ENCODE data around the gene DDX17. TPM values are rescaled to one million over a fixed set of nuclear protein-coding genes. Genes with fewer than 3 reads are reported as not detected.

The DDX17 gene
- total RNA-seq, 1 experiment from 2014 or later: 343 TPM

DNA sequence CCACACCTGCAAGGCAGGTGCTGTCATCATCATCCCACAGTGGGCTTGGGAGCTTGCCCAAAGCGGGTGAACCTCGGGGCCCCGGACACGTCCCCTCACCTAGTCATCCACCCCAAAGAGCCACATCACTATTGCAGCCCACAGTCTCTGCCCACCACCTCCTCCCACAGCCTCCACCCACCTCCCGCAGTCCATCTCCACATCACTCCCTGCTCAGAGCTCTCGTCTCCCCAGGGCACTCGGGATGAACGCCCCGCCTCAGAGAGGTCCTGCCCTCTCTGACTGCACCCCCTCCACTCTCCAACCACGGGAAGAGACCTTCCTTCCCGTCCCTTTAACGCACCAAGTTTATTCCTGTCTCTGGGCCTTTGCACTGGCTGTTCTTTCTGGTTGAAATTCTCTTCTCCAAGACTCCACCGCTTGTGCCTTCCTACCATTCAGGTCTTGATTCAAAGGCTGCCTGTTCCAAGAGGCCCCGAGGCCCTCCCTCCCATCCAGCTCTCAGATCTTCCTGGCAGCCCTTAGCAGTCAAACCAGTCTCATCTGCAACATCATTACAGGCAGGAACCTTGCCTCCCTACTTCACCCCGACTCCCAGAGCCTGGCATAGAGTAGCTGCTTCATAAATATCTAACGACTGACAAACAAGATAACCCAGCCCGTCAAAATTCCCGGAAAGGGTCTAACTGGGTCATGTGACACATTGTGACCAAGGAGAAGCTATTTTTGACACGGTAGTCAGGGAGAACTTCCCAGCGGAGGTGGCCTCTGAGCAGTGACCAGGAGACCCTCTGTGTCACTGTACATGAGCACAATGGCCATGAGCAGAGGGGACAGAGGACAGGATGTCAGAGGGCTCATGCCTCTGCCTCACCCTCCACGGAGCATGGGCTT is 62.2 kb downstream of the DDX17 start:
- no peaks in the 10 kb centered on the region for H3K4me1 ChIP-seq (ENCODE audit: insufficient read depth, low read length, poor library complexity, severe bottlenecking)
- ChIA-PET CTCF (no interaction called here), POLR2A (ENCODE audit: low non-redundant PET) (no interaction called here)
- H3K9me3 ChIP-seq (ENCODE audit: low read depth, low read length, poor library complexity, severe bottlenecking): no peaks in the 10 kb centered on the region
- no peaks in the 10 kb centered on the region for H3K27me3 ChIP-seq (replicated peaks; ENCODE audit: insufficient read depth, low read depth, low read length, poor library complexity)
- no peak for DNase-seq (ENCODE audit: low spot score)
- no peak overlapping the region for H3K27ac ChIP-seq (ENCODE audit: low read depth, low read length, poor library complexity, severe bottlenecking)
- TF ChIP-seq, protein P1, sequence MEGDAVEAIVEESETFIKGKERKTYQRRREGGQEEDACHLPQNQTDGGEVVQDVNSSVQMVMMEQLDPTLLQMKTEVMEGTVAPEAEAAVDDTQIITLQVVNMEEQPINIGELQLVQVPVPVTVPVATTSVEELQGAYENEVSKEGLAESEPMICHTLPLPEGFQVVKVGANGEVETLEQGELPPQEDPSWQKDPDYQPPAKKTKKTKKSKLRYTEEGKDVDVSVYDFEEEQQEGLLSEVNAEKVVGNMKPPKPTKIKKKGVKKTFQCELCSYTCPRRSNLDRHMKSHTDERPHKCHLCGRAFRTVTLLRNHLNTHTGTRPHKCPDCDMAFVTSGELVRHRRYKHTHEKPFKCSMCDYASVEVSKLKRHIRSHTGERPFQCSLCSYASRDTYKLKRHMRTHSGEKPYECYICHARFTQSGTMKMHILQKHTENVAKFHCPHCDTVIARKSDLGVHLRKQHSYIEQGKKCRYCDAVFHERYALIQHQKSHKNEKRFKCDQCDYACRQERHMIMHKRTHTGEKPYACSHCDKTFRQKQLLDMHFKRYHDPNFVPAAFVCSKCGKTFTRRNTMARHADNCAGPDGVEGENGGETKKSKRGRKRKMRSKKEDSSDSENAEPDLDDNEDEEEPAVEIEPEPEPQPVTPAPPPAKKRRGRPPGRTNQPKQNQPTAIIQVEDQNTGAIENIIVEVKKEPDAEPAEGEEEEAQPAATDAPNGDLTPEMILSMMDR (conservative IDR thresholded peaks at IDR 0.05; ENCODE audit: low read depth, low read length): no peak
- TF ChIP-seq EZH2 (IDR thresholded peaks at IDR 0.05; ENCODE audit: borderline replicate concordance, low read depth, low read length, poor library complexity, severe bottlenecking): no peak
- no peaks in the 10 kb centered on the region for H3K36me3 ChIP-seq (ENCODE audit: insufficient read depth, low read length, poor library complexity, severe bottlenecking)
- BruUV-seq (replicated peaks): no TSS peak
- no peak overlapping the region for H3K4me3 ChIP-seq (ENCODE audit: low read depth, low read length, poor library complexity, severe bottlenecking)
- intact Hi-C loops (cut with micrococcal nuclease; ENCODE audit: unreplicated experiment): no loop called here

DNA sequence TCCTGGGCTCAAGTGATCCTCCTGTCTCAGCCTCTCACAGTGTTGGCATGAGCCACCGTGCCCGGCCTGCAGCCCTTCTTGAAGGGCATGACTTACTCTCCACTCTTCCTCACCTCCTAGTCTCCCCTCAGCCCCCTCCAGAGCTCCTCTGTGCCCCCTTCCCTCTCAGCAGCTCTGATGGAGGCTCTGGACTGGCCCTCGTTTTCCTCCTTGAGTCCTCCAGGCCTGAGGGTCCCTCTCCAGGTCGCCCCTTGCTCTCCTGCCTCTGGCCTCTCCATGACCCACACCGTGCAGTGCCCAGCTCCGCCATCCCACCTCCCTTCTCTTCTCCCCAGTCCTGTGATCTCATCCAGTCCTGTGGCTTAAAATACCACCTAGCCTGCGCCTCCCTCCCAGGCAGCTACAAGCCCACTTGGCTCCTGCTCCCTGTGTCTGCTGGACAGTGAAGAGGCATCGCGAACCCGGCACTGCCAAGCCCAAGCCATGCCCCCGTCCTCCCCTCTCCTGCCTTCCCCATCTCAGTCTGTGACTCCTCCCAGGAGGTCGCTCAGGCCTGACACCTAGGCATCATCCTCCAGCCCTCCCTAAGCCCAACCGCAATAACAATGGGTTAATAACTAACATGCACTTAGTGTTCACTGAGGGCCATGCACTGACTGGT is 63.0 kb downstream of the DDX17 start:
- DNase-seq (ENCODE audit: low spot score): no peak
- POLR2A ChIA-PET (ENCODE audit: low non-redundant PET): no interaction called here
- no peak overlapping the region for H3K27ac ChIP-seq (ENCODE audit: low read depth, low read length, poor library complexity, severe bottlenecking)
- TF ChIP-seq EZH2 (IDR thresholded peaks at IDR 0.05; ENCODE audit: borderline replicate concordance, low read depth, low read length, poor library complexity, severe bottlenecking): no peak
- TF ChIP-seq, protein P1 (conservative IDR thresholded peaks at IDR 0.05; ENCODE audit: low read depth, low read length): no peak
- CTCF ChIA-PET: no interaction called here
- H3K4me3 ChIP-seq (ENCODE audit: low read depth, low read length, poor library complexity, severe bottlenecking): no peak overlapping the region
- H3K9me3 ChIP-seq (ENCODE audit: low read depth, low read length, poor library complexity, severe bottlenecking): no peaks in the 10 kb centered on the region
- H3K36me3 ChIP-seq (ENCODE audit: insufficient read depth, low read length, poor library complexity, severe bottlenecking): no peaks in the 10 kb centered on the region
- H3K27me3 ChIP-seq (replicated peaks; ENCODE audit: insufficient read depth, low read depth, low read length, poor library complexity): no peaks in the 10 kb centered on the region
- no TSS peak for BruUV-seq (replicated peaks)
- intact Hi-C loops (cut with micrococcal nuclease; ENCODE audit: unreplicated experiment): no loop called here
- H3K4me1 ChIP-seq (ENCODE audit: insufficient read depth, low read length, poor library complexity, severe bottlenecking): no peaks in the 10 kb centered on the region

DNA sequence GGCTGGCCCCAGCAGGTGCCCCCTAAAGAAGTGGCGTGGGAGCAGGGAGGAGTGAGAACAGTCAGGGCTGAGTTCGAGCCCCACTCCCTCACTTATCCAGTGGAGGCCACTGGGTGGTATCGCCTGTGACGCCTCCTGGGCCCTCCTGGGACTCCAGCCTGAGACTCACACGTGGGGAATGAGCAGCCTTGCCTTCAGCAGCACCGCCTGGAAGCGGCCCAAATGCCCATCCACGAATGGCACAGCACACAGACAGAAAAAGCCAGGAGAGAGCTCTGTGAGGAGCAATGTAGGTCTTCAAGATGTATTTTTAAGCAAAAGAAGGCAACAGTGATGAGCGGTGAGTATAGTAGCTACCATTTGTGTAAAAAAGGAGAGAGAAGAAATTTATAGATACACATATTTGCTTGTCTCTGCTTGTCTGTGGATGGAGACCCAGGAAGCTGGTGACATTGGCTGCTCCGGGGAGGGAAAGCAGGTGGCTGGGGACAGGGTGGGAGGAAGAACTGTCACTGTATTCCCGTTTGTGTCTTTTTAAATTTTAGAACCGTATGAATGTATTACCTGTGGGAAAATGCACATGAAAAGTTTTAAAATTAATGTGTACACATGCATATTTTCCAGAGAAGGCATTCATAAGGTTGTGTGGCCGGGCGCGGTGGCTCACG is 64.4 kb downstream of the DDX17 start:
- CTCF ChIA-PET: no interaction called here
- POLR2A ChIA-PET (ENCODE audit: low non-redundant PET): no interaction called here
- no peaks in the 10 kb centered on the region for H3K9me3 ChIP-seq (ENCODE audit: low read depth, low read length, poor library complexity, severe bottlenecking)
- no peak overlapping the region for H3K27ac ChIP-seq (ENCODE audit: low read depth, low read length, poor library complexity, severe bottlenecking)
- no peak overlapping the region for H3K4me3 ChIP-seq (ENCODE audit: low read depth, low read length, poor library complexity, severe bottlenecking)
- DNase-seq (ENCODE audit: low spot score): no peak
- no peaks in the 10 kb centered on the region for H3K4me1 ChIP-seq (ENCODE audit: insufficient read depth, low read length, poor library complexity, severe bottlenecking)
- intact Hi-C loops (cut with micrococcal nuclease; ENCODE audit: unreplicated experiment): no loop called here
- H3K27me3 ChIP-seq (replicated peaks; ENCODE audit: insufficient read depth, low read depth, low read length, poor library complexity): no peaks in the 10 kb centered on the region
- BruUV-seq (replicated peaks): no TSS peak
- TF ChIP-seq, protein P1 (conservative IDR thresholded peaks at IDR 0.05; ENCODE audit: low read depth, low read length): no peak
- TF ChIP-seq EZH2 (IDR thresholded peaks at IDR 0.05; ENCODE audit: borderline replicate concordance, low read depth, low read length, poor library complexity, severe bottlenecking): no peak
- no peaks in the 10 kb centered on the region for H3K36me3 ChIP-seq (ENCODE audit: insufficient read depth, low read length, poor library complexity, severe bottlenecking)
